Globus pallidus (tissue), 1 donor: ENCODE measurements around the gene NBAS.
"Not testable (repeated sequence)": the region's sequence is repeated elsewhere in the genome, so short reads cannot be mapped to it uniquely, and the experiment has no call there.

Experiments used
- DNase-seq: peaks from one replicate; pipeline ENCODE4 v3.0.0-alpha.2; 2015; ENCODE audit warnings: low spot score

NBAS gene

DNA sequence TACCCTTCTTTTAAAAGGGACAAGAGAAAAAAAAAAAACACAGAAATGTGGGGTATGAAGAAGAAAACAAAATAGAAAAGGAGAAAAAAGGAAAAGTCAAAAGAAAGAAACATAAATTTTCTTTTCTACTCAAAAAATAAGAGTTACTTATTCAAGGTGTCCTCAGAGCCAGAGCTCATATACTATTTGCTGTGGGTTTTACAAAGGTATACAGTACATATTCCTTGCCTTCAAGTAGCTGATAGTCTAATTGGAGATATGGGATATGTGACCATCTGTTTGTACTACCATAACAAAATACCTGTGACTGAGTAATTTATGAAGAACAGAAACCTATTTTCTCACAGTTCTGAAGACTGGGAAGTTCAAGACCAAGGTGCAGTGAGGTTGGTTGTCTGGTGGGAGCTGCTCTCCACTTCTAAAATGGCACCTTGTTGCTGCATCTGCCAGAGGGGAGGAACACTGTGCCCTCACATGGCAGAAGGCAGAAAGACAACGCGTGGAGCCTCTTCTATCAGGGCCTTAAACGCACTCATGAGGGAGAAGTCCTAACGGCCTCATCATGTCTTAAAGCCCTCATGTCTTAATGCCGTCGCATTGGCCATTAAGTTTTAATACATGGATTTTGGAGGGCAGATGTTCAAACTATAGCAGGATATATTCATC lies 33.9 kb downstream of the NBAS start:
- DNase-seq = no peak

DNA sequence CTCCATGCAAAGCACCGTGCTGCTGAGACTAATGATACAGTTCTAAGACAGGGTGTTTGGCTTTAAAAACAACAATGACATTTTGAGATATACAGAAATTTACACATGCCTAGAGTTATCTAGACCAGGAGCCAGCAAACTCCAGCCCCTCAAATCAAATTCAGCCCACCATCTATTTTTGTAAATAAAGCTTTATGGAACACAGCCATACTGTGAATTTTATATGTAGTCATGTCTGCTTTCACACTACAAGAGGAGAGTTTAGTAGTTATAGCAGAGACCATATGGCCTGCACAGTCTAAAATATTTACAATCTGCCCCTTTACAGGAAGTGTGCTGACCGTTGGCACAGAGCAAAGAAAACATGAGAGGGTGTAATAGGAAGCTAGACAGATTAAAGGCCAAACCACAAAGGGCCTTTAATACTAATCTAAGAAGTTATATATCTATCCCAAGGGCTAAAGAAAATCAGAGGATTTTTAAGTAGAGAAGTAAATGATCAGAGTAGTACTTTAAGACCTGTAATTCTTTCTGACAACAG lies 39.4 kb downstream of the NBAS start:
- DNase-seq = no peak

DNA sequence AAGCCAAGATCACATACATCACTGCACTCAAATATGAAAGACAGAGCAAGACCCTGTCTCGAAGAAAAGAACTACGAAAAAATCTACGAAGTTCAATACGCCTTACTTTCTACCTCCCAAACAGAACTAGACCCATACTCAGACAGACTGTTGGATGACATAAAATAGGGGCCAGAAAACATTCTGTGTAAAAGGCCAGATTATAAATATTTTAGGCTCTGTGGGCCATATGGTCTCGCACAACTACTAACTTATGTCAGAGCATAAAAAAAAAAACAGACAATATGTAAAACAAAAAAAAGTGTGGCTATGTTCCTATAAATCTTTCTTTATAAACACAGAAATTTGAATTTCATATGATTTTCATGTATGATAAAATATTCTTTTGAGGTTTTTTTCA lies 40.8 kb downstream of the NBAS start:
- DNase-seq = no peak

DNA sequence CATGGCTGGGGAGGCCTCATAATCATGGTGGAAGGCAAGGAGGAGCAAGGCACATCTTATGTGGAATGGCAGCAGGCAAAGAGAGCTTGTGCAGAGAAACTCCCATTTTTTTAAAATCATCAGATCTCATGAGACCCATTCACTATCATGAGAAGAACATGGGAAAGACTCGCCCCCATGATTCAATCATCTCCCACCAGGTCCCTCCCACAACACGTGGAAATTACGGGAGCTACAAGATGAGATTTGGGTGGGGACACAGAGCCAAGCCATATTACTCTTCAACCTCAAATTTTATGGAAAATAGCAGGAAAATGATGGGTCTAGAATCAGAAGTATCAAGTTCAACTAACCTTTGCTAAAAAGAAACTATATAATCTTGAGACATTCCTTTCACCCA lies 42.4 kb downstream of the NBAS start:
- not testable (repeated sequence) for DNase-seq

DNA sequence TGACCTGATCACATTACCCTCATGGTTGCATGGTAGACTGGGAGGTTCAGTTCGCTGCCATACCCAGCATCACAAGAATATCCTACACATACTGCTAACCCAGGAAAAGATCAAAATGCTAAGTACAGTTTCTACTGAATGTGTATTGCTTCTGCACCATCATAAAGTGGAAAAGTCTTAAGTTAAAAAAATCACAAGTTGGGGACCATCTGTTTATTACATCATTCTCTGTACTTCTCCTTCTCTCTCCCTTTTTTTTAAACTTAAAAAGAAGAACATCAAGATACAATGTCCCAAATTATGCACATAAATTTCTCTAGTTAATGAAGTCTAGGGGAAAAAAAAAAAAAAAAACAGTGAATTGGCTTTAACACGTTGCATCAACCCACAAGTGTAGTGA lies 43.3 kb downstream of the NBAS start:
- no peak for DNase-seq

DNA sequence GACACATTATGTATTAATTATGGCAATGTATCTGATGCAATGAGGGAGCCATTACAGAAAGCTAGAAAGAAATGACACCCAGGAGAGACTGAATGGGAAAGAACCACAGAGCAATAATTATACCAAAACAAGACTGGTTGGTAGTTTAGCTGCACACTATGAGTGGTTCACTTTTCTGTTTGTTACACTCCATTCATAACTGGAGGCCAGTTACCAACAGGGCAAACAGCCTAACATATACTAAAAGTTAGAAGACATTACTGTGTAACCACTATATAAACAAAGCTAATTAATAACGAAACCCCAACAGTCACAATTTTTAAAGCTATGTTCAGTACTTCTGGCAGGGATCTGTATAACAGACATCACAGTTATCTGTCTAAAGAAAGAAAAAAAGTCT lies 49.4 kb downstream of the NBAS start:
- no peak for DNase-seq

DNA sequence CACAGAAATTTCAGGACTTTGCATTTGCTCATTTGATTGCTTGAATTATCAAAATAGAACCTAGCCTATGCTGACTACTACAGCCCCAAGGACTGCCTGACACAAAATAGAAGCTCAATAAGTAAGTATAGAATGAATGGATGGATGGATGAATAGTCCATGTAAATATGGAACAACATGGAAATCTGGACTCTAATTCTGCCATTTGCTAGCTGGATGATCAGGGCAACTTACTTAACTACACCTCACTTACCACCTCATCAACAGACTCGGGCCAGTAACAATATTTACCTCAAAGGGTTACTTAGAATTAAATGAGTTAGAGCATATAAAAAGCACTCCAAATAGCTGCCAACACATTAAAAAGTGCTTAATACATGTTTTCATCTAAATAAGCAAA lies 50.6 kb downstream of the NBAS start:
- DNase-seq = no peak

DNA sequence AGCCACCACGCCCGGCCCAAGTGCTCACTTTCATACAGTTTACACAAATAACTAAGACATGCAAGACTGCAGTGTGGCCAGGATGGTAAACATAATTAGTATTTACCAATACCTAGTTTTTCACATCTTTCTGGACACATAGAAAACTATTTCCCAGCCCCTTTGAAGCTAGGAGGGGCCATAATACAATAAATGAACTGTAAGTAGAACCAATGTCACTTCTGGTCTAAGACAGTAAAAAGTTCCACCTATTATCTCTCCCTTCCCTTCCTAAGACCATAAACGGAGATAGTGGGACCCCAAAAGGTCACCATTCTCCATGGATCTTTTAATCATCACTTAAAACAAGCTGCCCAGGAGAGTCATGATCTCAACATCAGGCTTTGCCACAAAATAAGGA lies 51.0 kb downstream of the NBAS start:
- no peak for DNase-seq

DNA sequence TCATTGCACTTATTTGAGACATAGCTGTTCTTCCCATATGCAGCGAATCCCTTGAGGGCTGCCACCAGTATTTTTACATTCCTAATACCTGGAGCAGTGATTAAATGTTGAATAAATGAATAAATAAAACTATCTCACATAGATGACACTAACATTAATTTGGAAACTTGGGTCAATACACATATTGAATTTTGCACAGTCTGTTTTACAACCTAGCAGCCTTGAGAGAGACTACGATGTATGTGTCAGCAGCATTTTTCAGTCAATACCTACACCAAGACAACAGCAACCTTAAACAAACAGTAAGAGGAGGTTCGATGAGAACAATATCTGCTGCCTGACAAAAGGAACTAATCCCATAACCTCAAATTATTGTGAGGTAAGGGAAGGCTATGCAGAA lies 53.4 kb downstream of the NBAS start:
- DNase-seq = no peak

DNA sequence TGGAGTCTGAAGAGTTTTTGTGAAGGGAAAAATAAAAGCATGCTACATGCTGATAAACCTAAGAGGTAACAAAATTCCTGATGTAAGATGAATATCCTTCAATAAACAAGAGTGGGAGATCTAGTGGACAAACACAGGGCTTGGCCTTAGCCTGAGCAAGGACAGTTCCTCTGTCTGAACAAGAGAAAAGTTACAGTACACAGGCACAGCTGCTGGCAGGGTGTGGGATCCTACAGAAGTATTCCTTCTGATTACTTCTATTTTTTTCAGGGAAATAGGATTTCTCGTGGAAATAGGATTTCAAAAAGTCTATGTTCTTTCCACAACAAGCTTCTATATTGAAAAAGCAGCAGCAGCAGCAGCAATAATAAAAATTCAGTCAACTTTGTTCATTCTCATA lies 54.1 kb downstream of the NBAS start:
- no peak for DNase-seq

DNA sequence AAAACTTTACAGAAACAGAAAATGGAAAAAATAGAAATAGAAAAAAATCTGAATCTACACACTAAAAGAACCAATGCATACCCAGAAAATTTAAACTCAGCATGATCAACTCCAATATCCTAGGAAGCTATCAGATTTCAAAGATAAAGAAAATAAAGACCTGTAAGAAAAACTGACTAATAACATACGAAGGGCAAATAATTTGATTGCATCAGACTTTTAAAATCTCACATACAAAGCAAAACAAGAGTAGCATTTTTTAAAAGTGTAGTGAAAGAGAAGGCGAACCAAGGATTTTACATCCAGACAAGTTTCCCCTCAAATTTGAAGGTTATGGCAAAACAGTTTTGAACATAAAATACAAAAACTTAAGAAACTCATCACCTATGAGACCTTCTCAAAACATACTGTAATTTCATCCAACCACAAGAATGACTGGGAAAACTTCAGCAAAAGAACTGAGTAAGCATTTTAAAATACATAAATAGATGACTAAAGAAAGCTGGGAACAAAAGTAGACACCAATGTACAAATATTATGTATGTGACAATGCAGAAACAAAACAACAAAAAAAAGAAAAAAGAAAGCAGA lies 54.8 kb downstream of the NBAS start:
- no peak for DNase-seq

DNA sequence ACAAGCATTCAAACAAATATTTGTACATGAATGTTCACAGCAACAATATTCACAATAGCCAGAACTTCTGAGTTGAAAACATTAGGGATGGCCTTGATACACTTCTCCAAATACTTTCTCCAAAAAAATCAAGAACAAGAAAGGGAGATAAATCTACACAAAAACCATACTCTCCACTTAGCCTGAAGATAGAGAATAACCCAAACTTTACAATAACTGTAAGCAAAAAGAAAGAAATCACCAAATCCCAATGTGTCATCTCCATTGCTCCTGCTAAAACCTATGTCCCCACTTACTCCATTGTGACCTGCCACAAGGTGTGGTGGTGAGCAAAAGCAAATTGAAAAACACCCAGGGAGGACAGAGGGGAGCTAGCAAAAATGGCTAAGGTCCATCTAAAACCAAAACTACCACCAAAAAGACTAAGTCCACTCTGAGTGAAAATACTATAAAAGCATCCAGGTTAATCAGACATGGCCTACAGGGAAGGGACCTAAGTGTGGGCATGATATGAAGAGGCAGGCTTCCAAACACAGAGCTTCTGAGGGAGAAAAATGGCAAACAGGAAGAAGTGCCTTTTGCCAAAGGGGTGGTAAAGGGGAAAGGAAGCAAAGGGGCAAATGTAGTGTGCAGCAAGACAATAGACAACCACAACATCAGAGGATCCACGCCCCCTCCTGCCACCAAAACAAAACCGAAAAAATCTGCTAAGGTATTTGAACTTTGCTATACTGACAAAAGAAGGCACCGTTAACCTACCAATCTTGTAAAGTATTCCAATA lies 56.1 kb downstream of the NBAS start:
- DNase-seq = no peak

DNA sequence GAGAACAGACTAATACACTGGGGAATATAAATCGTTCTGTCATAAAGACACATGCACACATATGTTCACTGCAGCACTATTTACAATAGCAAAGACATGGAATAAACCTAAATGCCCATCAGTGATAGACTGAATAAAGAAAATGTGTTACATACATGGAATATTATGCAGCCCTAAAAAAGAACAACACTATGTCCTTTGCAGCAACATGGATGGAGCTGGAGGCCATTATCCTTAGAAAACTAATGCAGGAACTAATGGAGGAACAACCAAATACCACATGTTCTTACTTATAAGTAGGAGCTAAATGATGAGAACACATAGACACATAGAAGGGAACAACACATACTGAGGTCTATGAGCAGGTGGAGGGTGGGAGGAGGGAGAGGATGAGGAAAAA lies 61.9 kb downstream of the NBAS start:
- DNase-seq = not testable (repeated sequence)

DNA sequence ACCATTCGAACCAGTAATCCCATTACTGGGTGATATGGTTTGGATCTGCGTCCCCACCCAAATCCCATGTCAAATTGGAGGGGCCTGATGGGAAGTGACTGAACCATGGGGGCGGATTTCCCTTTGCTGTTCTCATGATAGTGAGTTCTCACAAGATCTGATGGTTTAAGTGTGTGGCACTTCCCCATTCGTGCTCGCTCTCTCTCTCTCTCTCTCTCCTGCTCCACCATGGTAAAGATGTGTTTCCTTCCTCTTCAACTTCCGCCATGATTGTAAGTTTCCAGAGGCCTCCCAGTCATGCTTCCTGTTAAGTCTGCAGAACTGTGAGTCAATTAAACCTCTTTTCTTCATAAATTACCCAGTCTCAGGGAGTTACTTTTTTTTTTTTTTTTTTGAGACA lies 62.6 kb downstream of the NBAS start:
- DNase-seq = no peak

DNA sequence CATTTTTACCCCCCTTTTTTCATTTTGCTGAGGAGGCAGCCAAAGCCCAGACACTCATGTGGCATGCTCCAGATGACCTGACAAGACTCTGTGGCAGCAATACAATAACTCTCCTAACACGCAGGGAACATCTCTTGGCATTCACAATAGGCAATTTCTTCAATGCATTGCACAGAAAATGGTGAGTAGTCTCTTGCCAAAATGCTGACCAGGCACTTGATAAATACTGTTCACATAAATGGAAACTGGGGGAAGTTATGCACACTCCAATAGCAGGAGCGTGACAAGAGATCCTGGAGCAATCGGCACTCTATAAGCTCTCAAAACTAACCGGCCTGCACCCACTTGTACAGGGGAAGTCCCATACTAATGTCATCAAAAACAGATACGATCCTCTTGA lies 66.3 kb downstream of the NBAS start:
- DNase-seq = no peak

DNA sequence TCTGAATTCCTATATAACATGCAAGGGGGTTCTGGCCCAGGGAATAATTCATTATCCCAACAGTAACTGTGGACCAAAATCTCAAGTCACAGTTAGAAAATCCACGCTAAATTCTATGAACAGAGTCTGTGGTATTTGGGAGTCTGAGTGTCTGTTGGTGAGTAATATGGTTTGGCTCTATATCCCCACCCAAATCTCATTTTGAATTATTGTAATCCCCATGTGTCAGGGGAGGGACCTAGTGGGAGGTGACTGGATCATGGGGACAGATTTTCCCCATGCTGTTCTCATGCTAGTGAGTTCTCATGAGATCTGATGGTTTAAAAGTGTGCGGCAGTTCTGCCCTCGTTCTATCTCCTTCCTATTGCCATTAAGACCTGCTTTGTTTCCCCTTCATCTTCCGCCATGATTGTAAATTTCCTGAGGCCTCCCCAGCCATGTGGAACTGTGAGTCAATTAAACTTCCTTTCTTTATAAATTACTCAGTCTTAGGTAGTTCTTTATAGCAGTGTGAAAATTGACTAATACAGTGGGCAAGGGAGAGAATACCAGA lies 68.3 kb downstream of the NBAS start:
- no peak for DNase-seq

DNA sequence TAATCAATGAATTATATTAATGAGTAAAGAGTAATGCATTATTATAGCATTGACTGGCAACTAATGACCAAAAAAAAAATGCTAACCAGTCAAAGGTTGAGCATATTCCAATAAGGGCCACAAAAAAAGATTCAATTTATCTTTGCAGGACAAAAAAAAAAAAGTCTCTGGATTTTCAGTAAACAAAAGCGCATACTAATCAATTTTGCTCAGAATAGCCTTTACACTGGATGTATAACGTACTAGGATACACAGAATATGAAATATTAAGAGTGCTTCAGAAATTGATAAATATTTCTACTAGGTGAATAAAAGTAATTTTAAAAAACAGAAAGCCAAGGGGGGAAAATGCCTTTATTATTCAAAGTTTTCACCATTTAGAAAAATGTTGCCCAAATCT lies 74.4 kb downstream of the NBAS start:
- DNase-seq = no peak

DNA sequence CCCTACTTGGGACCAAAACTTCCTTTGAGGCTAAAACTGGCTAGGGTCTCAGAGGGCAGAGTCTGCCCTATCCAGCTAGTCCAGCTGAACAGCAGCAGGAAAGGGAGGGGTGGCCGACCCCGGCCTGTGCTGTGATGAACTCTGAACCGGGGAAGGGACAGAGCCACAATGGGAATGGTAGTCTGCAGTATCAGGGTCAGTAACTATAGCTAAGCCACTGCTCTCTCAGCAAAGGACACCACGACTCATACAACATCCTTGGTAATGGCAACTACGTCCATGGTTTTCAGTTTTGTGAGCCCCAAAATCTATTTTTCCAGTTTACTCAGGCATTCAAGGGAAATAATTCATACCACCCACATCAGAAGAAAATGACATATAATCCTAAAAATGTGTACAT lies 75.2 kb downstream of the NBAS start:
- DNase-seq = no peak

DNA sequence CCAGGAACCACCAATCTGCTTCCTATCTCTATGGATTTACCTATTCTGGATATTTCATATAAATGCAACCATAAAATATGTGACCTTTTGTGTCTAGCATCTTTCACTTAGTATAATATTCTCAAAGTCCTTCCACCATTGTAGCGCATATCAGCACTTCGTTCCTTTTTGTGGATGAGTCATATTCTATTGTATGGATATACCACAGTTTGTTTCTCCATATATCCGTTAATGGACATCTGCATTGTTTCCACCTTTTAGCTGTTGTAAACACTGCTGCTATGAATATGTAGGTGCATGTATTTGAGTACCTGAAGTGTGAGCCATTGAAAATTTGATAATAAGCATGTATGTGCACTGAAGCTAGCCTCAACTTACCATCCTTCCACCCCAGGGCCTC lies 80.1 kb downstream of the NBAS start:
- DNase-seq = no peak

DNA sequence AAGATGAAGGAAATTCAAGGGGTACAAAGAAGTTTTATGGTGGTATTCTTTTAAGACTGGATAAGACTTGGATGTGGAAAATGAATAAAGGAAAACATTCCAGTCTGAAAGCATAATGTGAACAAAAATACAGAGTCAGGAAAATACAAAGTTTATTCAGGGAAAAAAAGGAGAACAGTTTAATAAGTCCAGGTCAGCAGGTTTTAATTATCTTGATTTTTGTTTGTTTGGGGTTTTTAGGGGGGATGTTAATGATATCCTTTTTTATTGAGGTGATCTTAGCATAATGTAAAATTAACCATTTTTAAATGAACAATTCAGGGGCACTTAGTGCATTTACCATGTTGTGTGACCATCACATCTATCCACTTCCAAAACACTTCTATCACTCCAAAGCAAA lies 80.6 kb downstream of the NBAS start:
- no peak for DNase-seq

DNA sequence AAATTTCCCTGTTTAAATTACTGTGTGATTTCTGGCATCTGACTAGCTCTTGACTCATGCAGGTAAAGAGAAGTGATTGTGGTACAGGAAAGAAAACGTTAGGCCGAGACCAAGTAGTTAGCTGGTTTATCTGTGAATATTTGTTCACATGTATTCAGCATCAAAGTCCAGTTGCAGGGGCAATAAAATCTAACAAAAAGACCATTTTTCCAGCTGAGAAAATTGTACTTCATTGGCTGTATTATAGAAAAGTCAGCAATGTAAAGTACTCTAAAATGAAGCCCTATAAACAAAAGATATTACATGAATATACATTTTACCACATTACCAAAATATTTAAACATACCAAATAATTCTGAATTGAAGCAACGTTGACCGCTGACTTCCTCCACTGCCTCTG lies 88.3 kb downstream of the NBAS start:
- no peak for DNase-seq

DNA sequence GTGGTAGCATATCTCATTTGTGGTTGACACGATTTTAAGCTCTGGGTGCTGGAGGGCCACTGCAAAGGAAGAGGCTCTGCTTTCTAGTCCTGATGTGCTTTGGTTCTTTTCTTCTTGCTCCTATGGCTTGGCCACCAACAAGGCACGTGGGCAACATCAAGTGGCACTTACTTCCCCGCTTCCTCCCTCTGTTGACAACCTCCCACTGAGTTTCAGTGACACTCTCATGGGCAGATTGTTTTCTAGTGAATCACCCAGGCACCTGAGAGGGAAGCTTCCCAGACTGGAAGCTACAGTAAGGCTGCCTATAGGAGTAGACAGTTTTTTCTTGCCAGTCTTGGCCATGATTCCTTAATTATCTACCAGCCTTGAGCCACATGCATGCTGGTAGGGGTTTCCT lies 89.0 kb downstream of the NBAS start:
- DNase-seq = no peak

DNA sequence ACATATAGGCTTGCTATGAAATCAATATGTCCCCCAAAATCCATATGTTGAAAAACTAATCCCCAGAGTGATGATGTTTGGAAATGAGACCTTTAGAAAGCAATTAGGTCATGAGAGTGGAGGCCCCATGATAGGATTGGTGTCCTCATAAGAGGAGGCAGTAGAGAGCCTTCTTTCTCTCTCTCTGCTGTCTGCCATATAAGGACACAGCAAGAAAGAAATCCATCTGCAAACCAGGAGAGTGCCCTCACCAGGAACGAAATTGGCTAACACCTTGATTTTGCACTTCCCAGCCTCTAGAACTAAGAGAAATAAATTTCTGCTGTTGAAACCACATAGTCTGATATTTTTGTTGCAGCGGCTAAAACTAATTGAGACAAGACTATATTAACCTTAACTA lies 89.5 kb downstream of the NBAS start:
- no peak for DNase-seq
